ENCODE results near the gene IFITM2. TPM values are rescaled to one million over a fixed set of nuclear protein-coding genes. Genes with fewer than 3 reads are reported as not detected.
A peak's percentile ranks its signal among the peaks of the same experiment; 100 is the strongest.
"Not testable (repeated sequence)": the region's sequence is repeated elsewhere in the genome, so short reads cannot be mapped to it uniquely, and the experiment has no call there.

IFITM2 gene
- total RNA-seq, 2 experiments from 2014 or later = 1,890 to 1,949 TPM

DNA sequence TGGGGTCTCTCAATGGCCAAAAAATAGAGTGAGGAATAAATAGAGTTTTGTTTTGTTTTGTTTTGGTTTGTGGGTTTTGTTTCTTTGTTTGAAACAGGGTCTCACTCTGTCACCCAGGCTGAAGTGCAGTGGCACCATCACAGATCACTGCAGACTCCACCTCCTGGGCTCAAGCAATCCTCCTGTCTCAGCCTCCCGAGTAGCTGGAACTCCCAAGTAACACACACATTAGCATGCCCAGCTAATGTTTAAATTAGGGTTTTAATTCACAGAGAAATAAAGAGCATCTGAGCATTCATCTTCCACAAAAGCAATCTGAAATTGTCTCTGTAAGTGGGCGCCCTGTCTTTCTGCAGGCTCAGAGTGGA lies 22.3 kb downstream of the IFITM2 start:
- DNase-seq (no peak), ATAC-seq (ENCODE audit: low read depth) (no peak)
- peaks cover 3% of the 10 kb centered on the region for H3K9me3 Mint-ChIP-seq
- H3K4me3 Mint-ChIP-seq = peak overlapping the region; percentile 62
- H3K4me1 Mint-ChIP-seq = peaks cover 66% of the 10 kb centered on the region
- H3K36me3 Mint-ChIP-seq = peaks cover 18% of the 10 kb centered on the region
- POLR2A ChIA-PET = interaction anchor here (0.6 to 5.6 kb wide), 15 partner anchors 10 to 206 kb away, joined by 3 to 103 read pairs (median 4); partner anchors contain the start of genes BET1L, IFITM1, RIC8A and SIGIRR
- H3K27ac Mint-ChIP-seq = peak overlapping the region; percentile 89
- no peaks in the 10 kb centered on the region for H3K27me3 Mint-ChIP-seq

DNA sequence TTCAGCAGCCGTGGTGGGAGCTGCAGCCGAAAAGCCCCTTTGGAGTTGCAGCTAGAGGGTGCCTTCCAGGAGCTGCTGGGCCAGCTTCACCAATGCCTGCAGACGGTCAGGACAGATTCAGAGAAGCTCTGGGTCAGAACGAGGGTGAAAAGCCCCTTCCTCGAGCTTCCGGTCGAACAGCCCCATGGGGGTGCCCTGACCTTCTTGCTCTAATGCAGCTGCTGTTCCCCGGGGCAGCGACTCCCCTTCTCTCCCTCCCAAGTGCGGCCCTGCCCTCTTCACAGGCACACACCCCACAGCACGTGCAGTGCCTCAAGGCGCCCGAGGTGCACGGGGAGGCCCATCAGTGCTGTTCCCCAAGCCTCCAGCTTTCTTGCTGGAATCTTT lies 22.7 kb downstream of the IFITM2 start:
- no peaks in the 10 kb centered on the region for H3K27me3 Mint-ChIP-seq
- H3K36me3 Mint-ChIP-seq = peaks cover 18% of the 10 kb centered on the region
- H3K4me3 Mint-ChIP-seq = peak overlapping the region; percentile 62
- peaks cover 3% of the 10 kb centered on the region for H3K9me3 Mint-ChIP-seq
- DNase-seq = peak; percentile 41
- peaks cover 64% of the 10 kb centered on the region for H3K4me1 Mint-ChIP-seq
- peak overlapping the region; percentile 89 for H3K27ac Mint-ChIP-seq
- ATAC-seq (ENCODE audit: low read depth) = no peak
- POLR2A ChIA-PET = interaction anchor here (0.6 to 5.6 kb wide), 13 partner anchors 10 to 206 kb away, joined by 3 to 103 read pairs (median 4); partner anchors contain the start of genes IFITM1 and SIGIRR

DNA sequence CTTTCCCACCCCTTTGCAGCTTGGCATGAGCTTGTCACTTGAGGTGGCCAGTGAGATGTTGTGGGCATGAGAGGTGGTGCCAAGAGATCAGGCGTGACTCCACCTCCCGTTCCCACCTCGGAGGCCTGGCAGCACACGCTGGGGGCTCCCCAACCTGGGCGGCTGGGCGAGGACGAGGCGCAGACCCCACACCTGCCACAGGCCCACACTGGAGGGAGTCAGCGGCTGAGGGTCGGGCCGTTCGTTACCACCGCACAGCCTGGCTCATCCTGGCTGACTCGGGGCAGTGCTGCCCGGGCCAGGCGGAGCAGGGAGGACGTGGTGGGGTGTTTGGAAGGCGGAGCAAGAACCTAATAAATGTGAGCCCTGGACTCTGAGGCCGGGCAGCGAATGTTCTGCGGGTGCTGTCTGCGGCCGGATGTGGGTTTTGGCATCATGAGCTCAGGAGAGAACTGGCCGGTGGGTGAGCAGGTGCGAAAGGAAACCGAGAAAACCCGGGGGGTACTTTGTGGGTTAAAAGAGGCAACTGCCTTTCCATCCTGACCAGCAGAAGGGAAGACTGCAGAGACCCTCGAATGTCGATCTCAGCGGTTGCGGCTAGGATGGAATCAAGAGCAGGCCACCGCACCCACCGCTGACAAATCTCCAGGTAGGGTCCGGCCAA lies 23.2 kb downstream of the IFITM2 start:
- Mint-ChIP-seq H3K27ac (peak overlapping the region; percentile 89), H3K27me3 (no peaks in the 10 kb centered on the region), H3K4me3 (peak overlapping the region; percentile 62), H3K4me1 (peaks cover 67% of the 10 kb centered on the region), H3K36me3 (peaks cover 18% of the 10 kb centered on the region), H3K9me3 (peaks cover 3% of the 10 kb centered on the region)
- DNase-seq = peak; percentile 69
- POLR2A ChIA-PET = interaction anchor here (0.6 to 5.6 kb wide), 11 partner anchors 11 to 205 kb away, joined by 3 to 103 read pairs (median 9); partner anchors contain the start of genes IFITM1 and SIGIRR
- ATAC-seq (ENCODE audit: low read depth) = no peak

- Mint-ChIP-seq H3K27me3 (no peaks in the 10 kb centered on the region), H3K4me1 (peaks cover 67% of the 10 kb centered on the region), H3K9me3 (peaks cover 3% of the 10 kb centered on the region), H3K36me3 (peaks cover 18% of the 10 kb centered on the region), H3K27ac (peak overlapping the region; percentile 89), H3K4me3 (peak overlapping the region; percentile 62)
- DNase-seq (no peak), ATAC-seq (ENCODE audit: low read depth) (no peak)
- POLR2A ChIA-PET = interaction anchor here (1.1 to 5.6 kb wide), 3 partner anchors 15 to 24 kb away, joined by 9 to 103 read pairs (median 50); partner anchors contain the start of gene IFITM1
Measured at GRCh38 chr11:331358-332060, 23.9 kb downstream of the IFITM2 start.

DNA sequence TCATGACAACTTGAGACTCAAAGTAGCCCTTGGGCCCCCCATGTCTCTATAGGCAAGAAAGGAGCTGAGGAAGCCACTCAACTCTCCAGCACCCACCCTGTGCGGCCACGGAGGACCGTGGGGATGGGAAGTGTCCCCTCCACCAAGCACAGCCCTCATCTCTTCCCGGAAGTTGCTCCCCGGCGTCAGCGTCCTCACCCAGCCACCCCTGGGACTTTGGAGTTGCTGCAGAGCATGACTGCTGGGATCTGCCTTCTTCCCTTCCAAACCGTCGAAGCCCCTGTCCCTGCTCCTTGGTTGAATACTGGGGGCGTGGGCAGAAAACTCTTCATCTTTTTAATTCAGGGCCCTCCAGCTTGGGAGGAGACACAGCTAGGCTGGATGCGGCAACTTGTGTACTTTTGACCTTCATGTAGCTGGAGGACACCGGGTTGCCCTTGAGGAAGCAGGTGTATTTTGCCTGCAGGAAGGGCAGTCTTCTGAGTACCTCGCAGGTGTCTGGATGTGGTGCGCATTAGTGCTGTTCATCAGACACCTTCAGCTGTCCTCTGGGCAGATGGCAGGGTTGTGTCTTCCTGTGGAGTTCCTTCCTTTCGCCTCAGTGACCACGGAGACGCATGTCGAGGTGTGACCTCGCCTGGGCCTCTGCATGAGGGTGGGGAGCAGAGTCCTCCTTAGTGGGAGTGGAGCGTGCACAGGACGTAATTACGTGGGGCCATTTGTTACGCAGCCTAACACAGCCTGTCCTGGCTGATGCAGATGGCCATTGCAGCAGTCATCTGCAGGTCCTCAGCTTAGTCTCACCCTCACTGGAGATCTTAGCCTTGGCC lies 25.2 kb downstream of the IFITM2 start:
- peak overlapping the region; percentile 40 for H3K27ac Mint-ChIP-seq
- ATAC-seq (ENCODE audit: low read depth) (no peak), DNase-seq (no peak)
- H3K36me3 Mint-ChIP-seq = peaks cover 18% of the 10 kb centered on the region
- peaks cover 63% of the 10 kb centered on the region for H3K4me1 Mint-ChIP-seq
- no peaks in the 10 kb centered on the region for H3K27me3 Mint-ChIP-seq
- peak overlapping the region; percentile 19 for H3K4me3 Mint-ChIP-seq
- peaks cover 3% of the 10 kb centered on the region for H3K9me3 Mint-ChIP-seq
- POLR2A ChIA-PET = interaction anchor here (3.1 kb wide), 1 partner anchor 23 kb away, joined by 12 read pairs; no protein-coding TSS in a partner anchor

GRCh38 chr11:333616-334263 lies 26.1 kb downstream of the IFITM2 start:
- H3K9me3 Mint-ChIP-seq = not testable (repeated sequence)
- H3K4me1 Mint-ChIP-seq = peaks cover 59% of the 10 kb centered on the region
- POLR2A ChIA-PET = interaction anchor here (3.1 kb wide), 1 partner anchor 22 kb away, joined by 12 read pairs; no protein-coding TSS in a partner anchor

DNA sequence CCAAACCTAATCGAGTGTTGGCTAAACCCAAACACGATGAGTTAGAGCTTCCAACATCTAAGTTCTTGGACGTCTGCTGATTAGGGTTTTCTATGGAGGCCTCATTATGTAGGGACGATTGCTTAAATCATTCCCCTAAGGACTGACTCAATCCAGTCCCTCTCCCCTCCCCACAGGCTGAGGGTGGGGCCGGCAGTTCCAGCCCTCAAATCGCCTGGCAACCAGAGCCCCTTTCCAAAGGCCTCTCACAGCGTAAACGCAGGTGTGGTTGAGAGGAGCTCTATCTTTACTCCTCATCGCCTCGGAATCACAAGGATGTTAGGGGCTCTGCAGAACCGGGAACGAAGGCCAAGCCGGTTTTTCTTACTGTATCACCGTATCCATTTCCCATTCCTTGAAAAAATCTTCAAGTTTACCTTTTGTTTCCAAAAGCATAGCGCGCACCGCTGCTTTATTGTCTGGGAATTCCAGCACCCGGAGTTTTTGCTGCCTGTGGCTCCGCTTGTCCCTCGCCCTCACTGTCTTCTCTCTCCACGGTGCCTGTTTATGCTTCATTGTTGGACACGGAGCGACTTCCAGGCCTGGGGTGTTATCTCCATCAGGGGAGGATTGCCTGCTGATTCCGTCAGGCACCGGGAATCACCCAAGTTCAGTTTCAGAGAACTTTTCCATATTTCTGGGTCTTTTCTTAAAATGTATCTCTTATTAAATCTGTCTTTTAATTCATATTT lies 26.8 kb downstream of the IFITM2 start:
- ATAC-seq (ENCODE audit: low read depth) (no peak), DNase-seq (no peak)
- peaks cover 3% of the 10 kb centered on the region for H3K9me3 Mint-ChIP-seq
- H3K27me3 Mint-ChIP-seq = no peaks in the 10 kb centered on the region
- no peak overlapping the region for H3K4me3 Mint-ChIP-seq
- no peak overlapping the region for H3K27ac Mint-ChIP-seq
- POLR2A ChIA-PET = interaction anchor here (3.1 kb wide), 1 partner anchor 21 kb away, joined by 12 read pairs; no protein-coding TSS in a partner anchor
- peaks cover 54% of the 10 kb centered on the region for H3K4me1 Mint-ChIP-seq
- peaks cover 17% of the 10 kb centered on the region for H3K36me3 Mint-ChIP-seq

More at GRCh38 chr11:333616-334263, 26.1 kb downstream of the IFITM2 start:
- H3K27me3 Mint-ChIP-seq; H3K4me3 Mint-ChIP-seq; DNase-seq; H3K27ac Mint-ChIP-seq; ATAC-seq (ENCODE audit: low read depth): not testable (repeated sequence)
- H3K36me3 Mint-ChIP-seq = peaks cover 18% of the 10 kb centered on the region

- no peak for ATAC-seq (ENCODE audit: low read depth)
- H3K4me1 Mint-ChIP-seq = peaks cover 41% of the 10 kb centered on the region
- no peak overlapping the region for H3K27ac Mint-ChIP-seq
- POLR2A ChIA-PET = interaction anchor here (1.5 kb wide), 1 partner anchor 20 kb away, joined by 4 read pairs; no protein-coding TSS in a partner anchor
- peaks cover 2% of the 10 kb centered on the region for H3K27me3 Mint-ChIP-seq
- H3K36me3 Mint-ChIP-seq = peaks cover 17% of the 10 kb centered on the region
- peaks cover 3% of the 10 kb centered on the region for H3K9me3 Mint-ChIP-seq
- no peak for DNase-seq
- no peak overlapping the region for H3K4me3 Mint-ChIP-seq
Measured at GRCh38 chr11:335779-336658, 28.4 kb downstream of the IFITM2 start.

DNA sequence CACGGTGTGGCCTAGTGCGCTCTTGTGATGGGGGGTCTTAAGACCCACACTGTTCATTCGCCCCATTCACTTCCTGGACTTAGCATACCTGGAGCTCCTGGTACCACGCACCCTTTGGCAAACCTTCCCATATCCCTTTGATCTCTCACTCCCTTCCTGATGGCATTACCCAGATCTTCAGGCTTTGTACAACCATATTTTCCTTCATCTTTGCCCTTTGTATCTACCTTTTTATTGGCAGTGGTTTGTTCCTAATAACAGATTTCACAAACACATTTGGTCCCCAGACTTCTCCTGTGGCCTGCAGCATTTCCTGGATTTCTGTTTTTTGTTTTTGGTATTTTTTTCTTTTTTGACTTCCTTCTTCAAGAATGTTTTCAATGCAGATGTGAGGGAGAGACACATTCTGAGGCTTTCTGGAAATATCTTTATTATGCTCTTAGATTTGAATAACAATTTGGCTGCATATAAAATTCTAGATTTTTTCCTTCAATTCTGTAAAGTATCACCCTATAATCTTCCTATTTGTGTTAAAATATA lies 29.1 kb downstream of the IFITM2 start:
- Mint-ChIP-seq H3K27ac (no peak overlapping the region), H3K36me3 (peaks cover 16% of the 10 kb centered on the region), H3K27me3 (peaks cover 3% of the 10 kb centered on the region), H3K4me3 (no peak overlapping the region), H3K9me3 (peaks cover 3% of the 10 kb centered on the region), H3K4me1 (peaks cover 37% of the 10 kb centered on the region)
- DNase-seq (no peak), ATAC-seq (ENCODE audit: low read depth) (no peak)
- POLR2A ChIA-PET = interaction anchor here (1.5 kb wide), 1 partner anchor 19 kb away, joined by 4 read pairs; no protein-coding TSS in a partner anchor

DNA sequence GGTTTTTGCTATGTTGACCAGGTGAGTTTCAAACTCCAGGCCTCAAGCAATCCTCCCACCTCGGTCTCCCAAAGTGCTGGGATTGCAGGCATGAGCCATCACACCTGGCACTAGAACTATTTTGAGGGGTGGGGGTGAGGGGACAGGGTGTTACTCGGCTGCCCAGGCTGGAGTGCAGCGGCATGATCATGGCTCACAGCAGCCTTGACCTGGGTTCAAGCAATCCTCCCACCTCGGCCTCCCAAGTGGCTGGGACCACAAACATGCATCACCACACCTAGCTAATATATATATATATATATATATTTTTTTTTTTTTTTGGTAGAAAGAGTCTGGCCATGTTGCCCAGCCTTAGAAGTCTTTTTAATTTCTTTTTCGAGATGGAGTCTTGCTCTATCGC lies 30.1 kb downstream of the IFITM2 start:
- no peak for DNase-seq
- H3K36me3 Mint-ChIP-seq = peaks cover 10% of the 10 kb centered on the region
- no peak overlapping the region for H3K27ac Mint-ChIP-seq
- ATAC-seq (ENCODE audit: low read depth) = no peak
- H3K4me3 Mint-ChIP-seq = no peak overlapping the region
- peaks cover 3% of the 10 kb centered on the region for H3K27me3 Mint-ChIP-seq
- peaks cover 34% of the 10 kb centered on the region for H3K4me1 Mint-ChIP-seq
- H3K9me3 Mint-ChIP-seq = peaks cover 1% of the 10 kb centered on the region
- POLR2A ChIA-PET = interaction anchor here (0.7 kb wide), 1 partner anchor 110 kb away, joined by 4 read pairs; no protein-coding TSS in a partner anchor

DNA sequence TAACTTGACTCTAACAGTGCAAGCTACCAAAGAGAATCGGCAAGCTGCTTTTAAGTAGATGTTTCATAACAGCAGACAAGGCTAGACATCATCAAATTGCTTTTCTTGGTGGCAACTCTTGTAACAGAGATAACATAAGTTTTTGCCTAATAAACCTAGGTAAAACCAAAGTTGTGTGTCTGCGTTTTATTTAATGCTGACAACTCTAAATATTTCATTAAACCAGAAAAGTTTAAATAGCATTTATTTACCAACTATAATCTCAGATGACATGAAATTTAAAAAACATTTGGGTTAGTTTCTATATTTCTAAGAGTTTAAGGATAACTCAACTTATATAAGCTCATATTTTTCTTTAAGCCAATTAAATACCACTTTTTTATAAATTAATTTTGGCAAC lies 32.3 kb downstream of the IFITM2 start:
- peaks cover 3% of the 10 kb centered on the region for H3K27me3 Mint-ChIP-seq
- POLR2A ChIA-PET = interaction anchor here (1.0 to 3.7 kb wide), 5 partner anchors 10 to 38 kb away, joined by 4 to 17 read pairs (median 5); no protein-coding TSS in a partner anchor
- no peak overlapping the region for H3K4me3 Mint-ChIP-seq
- H3K36me3 Mint-ChIP-seq = peaks cover 2% of the 10 kb centered on the region
- ATAC-seq (ENCODE audit: low read depth) (no peak), DNase-seq (no peak)
- no peak overlapping the region for H3K27ac Mint-ChIP-seq
- no peaks in the 10 kb centered on the region for H3K9me3 Mint-ChIP-seq
- H3K4me1 Mint-ChIP-seq = peaks cover 27% of the 10 kb centered on the region

Measured in activated naive CD8-positive, alpha-beta T cell treated with anti-CD3 and anti-CD28 coated beads, Interleukin-2, amount 10 ng/mL, durations not matched to agents 7 days and 5 days (primary cell).